Measurements from ENCODE around the gene E2F4. TPM values are rescaled to one million over a fixed set of nuclear protein-coding genes. Genes with fewer than 3 reads are reported as not detected.
A peak's percentile ranks its signal among the peaks of the same experiment; 100 is the strongest.

The E2F4 gene
- total and polyA plus RNA-seq, 2 of the 13 experiments (the other 11 are each of a cell fraction or from before 2014, with no cell fraction given): 84.8 to 91.2 TPM

- TF ChIP-seq ZNF441 (CRISPR knock-in tag; IDR thresholded peaks at IDR 0.05; ENCODE audit: borderline replicate concordance): peak; percentile 3; the same call in 1 of the 2 replicates
- no peak for TF ChIP-seq SRSF4 (IDR thresholded peaks at IDR 0.05; ENCODE audit: low read depth, low read length, poor library complexity, severe bottlenecking)
- TF ChIP-seq TIGD3 (CRISPR knock-in tag; IDR thresholded peaks at IDR 0.05; ENCODE audit: borderline replicate concordance): no peak
- no peak for TF ChIP-seq GTF2F1 (IDR thresholded peaks at IDR 0.05; ENCODE audit: low read length)
- TF ChIP-seq LCORL (IDR thresholded peaks at IDR 0.05): no peak
- no peak for TF ChIP-seq LCORL (CRISPR knock-in tag; IDR thresholded peaks at IDR 0.05)
- TF ChIP-seq, protein P1, sequence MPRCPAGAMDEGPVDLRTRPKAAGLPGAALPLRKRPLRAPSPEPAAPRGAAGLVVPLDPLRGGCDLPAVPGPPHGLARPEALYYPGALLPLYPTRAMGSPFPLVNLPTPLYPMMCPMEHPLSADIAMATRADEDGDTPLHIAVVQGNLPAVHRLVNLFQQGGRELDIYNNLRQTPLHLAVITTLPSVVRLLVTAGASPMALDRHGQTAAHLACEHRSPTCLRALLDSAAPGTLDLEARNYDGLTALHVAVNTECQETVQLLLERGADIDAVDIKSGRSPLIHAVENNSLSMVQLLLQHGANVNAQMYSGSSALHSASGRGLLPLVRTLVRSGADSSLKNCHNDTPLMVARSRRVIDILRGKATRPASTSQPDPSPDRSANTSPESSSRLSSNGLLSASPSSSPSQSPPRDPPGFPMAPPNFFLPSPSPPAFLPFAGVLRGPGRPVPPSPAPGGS (CRISPR knock-in tag; IDR thresholded peaks at IDR 0.05): no peak
- TF ChIP-seq THAP8 (CRISPR knock-in tag; IDR thresholded peaks at IDR 0.05; ENCODE audit: borderline replicate concordance): 0 out of 2 replicates have a peak, but pooled peaks have one; percentile 62
- no peak for TF ChIP-seq ZEB1 (IDR thresholded peaks at IDR 0.05; ENCODE audit: insufficient replicate concordance, low read depth)
- no peak for TF ChIP-seq FOXA3 (CRISPR knock-in tag; IDR thresholded peaks at IDR 0.05)
- no peak for TF ChIP-seq SCMH1 (CRISPR knock-in tag; IDR thresholded peaks at IDR 0.05; ENCODE audit: borderline replicate concordance)
- TF ChIP-seq USF2 (IDR thresholded peaks at IDR 0.05; ENCODE audit: low read depth, low read length): peak; percentile 83; the same call in 1 of the 2 replicates
- TF ChIP-seq USF2 (CRISPR knock-in tag; IDR thresholded peaks at IDR 0.05; ENCODE audit: borderline replicate concordance): no peak
- no peak for TF ChIP-seq ZNF468 (CRISPR knock-in tag; IDR thresholded peaks at IDR 0.05)
Measured at GRCh38 chr16:67245674-67246080, 53.7 kb downstream of the E2F4 start (continued).
